ENCODE data around the gene SPNS2.

- no peak for TF ChIP-seq NRF1 (IDR thresholded peaks at IDR 0.05; ENCODE audit: low read depth, low read length)
- 0 out of 4 replicates have a peak, but pooled peaks of 1 of the 3 experiments have one; percentile 2 for TF ChIP-seq CTCF (IDR thresholded peaks at IDR 0.05; ENCODE audit: control extremely low read depth in 1 of 3, insufficient read depth in 1 of 3, low read depth in 1 of 3, low read length in 3 of 3)
- no peak for TF ChIP-seq RXRA (IDR thresholded peaks at IDR 0.05; ENCODE audit: insufficient read depth, low read depth, low read length)
- TF ChIP-seq YY1 (IDR thresholded peaks at IDR 0.05; ENCODE audit: low read depth, low read length), result no peak
- TF ChIP-seq SIN3A (conservative IDR thresholded peaks at IDR 0.05 in 1 of 2, IDR thresholded peaks at IDR 0.05 in 1 of 2; ENCODE audit: low read depth in 1 of 2, low read length in 2 of 2), result no peak
- no peak for TF ChIP-seq CHD2 (IDR thresholded peaks at IDR 0.05; ENCODE audit: low read length)
- TF ChIP-seq SP1 (IDR thresholded peaks at IDR 0.05; ENCODE audit: low read depth, low read length), result no peak
- no peak for TF ChIP-seq ASH2L (IDR thresholded peaks at IDR 0.05; ENCODE audit: low read length)
- no peak for TF ChIP-seq NANOG (IDR thresholded peaks at IDR 0.05; ENCODE audit: insufficient read depth, low read depth, low read length, poor library complexity, severe bottlenecking)
- TF ChIP-seq POLR2AphosphoS5 (IDR thresholded peaks at IDR 0.05; ENCODE audit: low read depth, low read length), result no peak
- no peak for TF ChIP-seq EZH2 (IDR thresholded peaks at IDR 0.05; ENCODE audit: low read depth, low read length, severe bottlenecking)
- TF ChIP-seq HDAC2 (IDR thresholded peaks at IDR 0.05; ENCODE audit: borderline replicate concordance in 1 of 2, low read depth in 2 of 2, low read length in 2 of 2), result no peak
- no peak for TF ChIP-seq JUN (IDR thresholded peaks at IDR 0.05; ENCODE audit: low read depth, low read length)
These were observed 17.5 kb upstream of the SPNS2 start for GRCh38 chr17:4480929-4481898.
